Retina (tissue), 1 donor: ENCODE results near the gene ZMPSTE24.
"Not testable (repeated sequence)": the region's sequence is repeated elsewhere in the genome, so short reads cannot be mapped to it uniquely, and the experiment has no call there.

Experiments
- DNase-seq: peaks from one replicate; pipeline ENCODE4 v3.0.0-alpha.2; 2016

ZMPSTE24 gene

GRCh38 chr1:40257688-40258444 is at the start of gene ZMPSTE24:
Gene ZMPSTE24 (plus strand): TSS chr1:40258236. CDS start chr1:40258272, 36 bp downstream.
- DNase-seq, result peak; percentile 98

- no peak for DNase-seq
Observed at GRCh38 chr1:40210511-40211204, 47.4 kb upstream of the ZMPSTE24 start.

GRCh38 chr1:40218333-40218732 is 39.7 kb upstream of the ZMPSTE24 start:
- no peak for DNase-seq

GRCh38 chr1:40221471-40221905 is 36.5 kb upstream of the ZMPSTE24 start:
- not testable (repeated sequence) for DNase-seq

- DNase-seq, result no peak
Observed at GRCh38 chr1:40221977-40222772, 35.9 kb upstream of the ZMPSTE24 start.

- no peak for DNase-seq
Observed at GRCh38 chr1:40224040-40224439, 34.0 kb upstream of the ZMPSTE24 start.

- no peak for DNase-seq
Observed at GRCh38 chr1:40226192-40226591, 31.8 kb upstream of the ZMPSTE24 start.

- DNase-seq, result no peak
Observed at GRCh38 chr1:40232444-40232843, 25.6 kb upstream of the ZMPSTE24 start.

GRCh38 chr1:40239626-40240025 is 18.4 kb upstream of the ZMPSTE24 start:
- no peak for DNase-seq

GRCh38 chr1:40240390-40240789 is 17.6 kb upstream of the ZMPSTE24 start:
- no peak for DNase-seq

- DNase-seq, result no peak
Observed at GRCh38 chr1:40241362-40241761, 16.7 kb upstream of the ZMPSTE24 start.

- DNase-seq, result no peak
Observed at GRCh38 chr1:40243351-40243750, 14.7 kb upstream of the ZMPSTE24 start.

- DNase-seq, result no peak
Observed at GRCh38 chr1:40244138-40244744, 13.8 kb upstream of the ZMPSTE24 start.

- DNase-seq, result no peak
Observed at GRCh38 chr1:40245686-40246085, 12.3 kb upstream of the ZMPSTE24 start.

- DNase-seq, result no peak
Observed at GRCh38 chr1:40247655-40248054, 10.4 kb upstream of the ZMPSTE24 start, which contains the start of gene TMCO2. Gene TMCO2 (plus strand): TSS chr1:40247937. CDS start chr1:40247994, 57 bp downstream.

GRCh38 chr1:40248412-40248811 is 9.6 kb upstream of the ZMPSTE24 start:
- no peak for DNase-seq

- no peak for DNase-seq
Observed at GRCh38 chr1:40251456-40251855, 6.6 kb upstream of the ZMPSTE24 start.

GRCh38 chr1:40252601-40253000 is 5.4 kb upstream of the ZMPSTE24 start:
- DNase-seq, result no peak

GRCh38 chr1:40255231-40255630 is 2.8 kb upstream of the ZMPSTE24 start:
- DNase-seq, result no peak

GRCh38 chr1:40256401-40257084 is 1.5 kb upstream of the ZMPSTE24 start:
- DNase-seq, result no peak

GRCh38 chr1:40257313-40257687 is 736 bp upstream of the ZMPSTE24 start:
- DNase-seq, result no peak

- DNase-seq, result no peak
Observed at GRCh38 chr1:40258445-40258769, 371 bp downstream of the ZMPSTE24 start.
